OCI-LY1 (cell line): ENCODE measurements around the gene ARL5A.

Experiments used
- H2AFZ ChIP-seq: fragments of 200-600 bp; sonication (generic), shearing (Covaris generic); 2 replicates; pipeline ENCODE4 v1.6.0; 2014; ENCODE audit warnings: antibody characterized with exemption, mild to moderate bottlenecking, low read length
- H3F3A ChIP-seq: fragments of 200-600 bp; sonication (generic), shearing (Covaris generic); 2 replicates; pipeline ENCODE4 v1.6.0; 2014; ENCODE audit warnings: mild to moderate bottlenecking, antibody characterized with exemption, low read length, moderate library complexity; ENCODE audit not compliant: insufficient read depth
- H3K27ac ChIP-seq: fragments of 200-600 bp; sonication (generic); 2 replicates; pipeline ENCODE4 v1.5.1; 2014; ENCODE audit warnings: low read length, mixed run types, mild to moderate bottlenecking, low read depth; ENCODE audit not compliant: poor library complexity, severe bottlenecking
- H3K27me3 ChIP-seq: fragments of 200-600 bp; sonication (generic); 2 replicates; pipeline ENCODE4 v1.6.0; 2014; ENCODE audit warnings: antibody characterized with exemption, mild to moderate bottlenecking, low read length, moderate library complexity; ENCODE audit not compliant: insufficient read depth
- H3K36me3 ChIP-seq: fragments of 200-600 bp; sonication (generic); 2 replicates; pipeline ENCODE4 v1.6.1; 2014; ENCODE audit warnings: mild to moderate bottlenecking, antibody characterized with exemption, low read length, moderate library complexity, mixed read lengths; ENCODE audit not compliant: insufficient read depth
- H3K4me1 ChIP-seq: fragments of 200-600 bp; sonication (generic); 2 replicates; pipeline ENCODE4 v1.5.1; 2014; ENCODE audit warnings: mild to moderate bottlenecking, low read length, moderate library complexity; ENCODE audit not compliant: insufficient read depth, severe bottlenecking
- H3K4me2 ChIP-seq: fragments of 200-600 bp; sonication (generic), shearing (Covaris generic); 2 replicates; pipeline ENCODE4 v1.6.1; 2014; ENCODE audit warnings: low read length
- H3K4me3 ChIP-seq: fragments of 200-600 bp; sonication (generic); 2 replicates; pipeline ENCODE4 v1.5.1; 2014; ENCODE audit warnings: low read length, low read depth, mild to moderate bottlenecking, mixed read lengths; ENCODE audit not compliant: poor library complexity, severe bottlenecking
- H3K79me2 ChIP-seq: fragments of 200-600 bp; shearing (Covaris generic); 2 replicates; pipeline ENCODE4 v1.6.1; 2016; ENCODE audit warnings: mixed run types, low read length, mixed read lengths; ENCODE audit not compliant: insufficient read depth
- H3K9ac ChIP-seq: fragments of 200-600 bp; sonication (generic), shearing (Covaris generic); 2 replicates; pipeline ENCODE4 v1.6.1; 2014; ENCODE audit warnings: mild to moderate bottlenecking, low read length, mixed read lengths
- H3K9me2 ChIP-seq: fragments of 200-600 bp; sonication (generic), shearing (Covaris generic); 2 replicates; pipeline ENCODE4 v1.6.1; 2014; ENCODE audit warnings: low read depth, mild to moderate bottlenecking, low read length, mixed read lengths
- H3K9me3 ChIP-seq: fragments of 200-600 bp; shearing (Covaris generic); 2 replicates; pipeline ENCODE4 v1.6.1; 2014; ENCODE audit warnings: low read length, mixed read lengths
- H4K20me1 ChIP-seq: fragments of 200-600 bp; sonication (generic), shearing (Covaris generic); 2 replicates; pipeline ENCODE4 v1.6.0; 2016; ENCODE audit warnings: mild to moderate bottlenecking, low read length; ENCODE audit not compliant: insufficient read depth
- EZH2 ChIP-seq: fragments of 200-600 bp; sonication (generic), shearing (Covaris generic); IDR thresholded peaks from 2 replicates; pipeline ENCODE4 v1.8.0; 2017; ENCODE audit warnings: borderline replicate concordance, mixed run types, mild to moderate bottlenecking, antibody characterized with exemption, low read length, moderate library complexity, mixed read lengths
- TF ChIP-seq, protein P1 (sequence below): fragments of 200-600 bp; sonication (generic), shearing (Covaris generic); IDR thresholded peaks from 2 replicates; pipeline ENCODE4 v1.5.1; 2017; ENCODE audit warnings: mild to moderate bottlenecking, antibody characterized with exemption, low read length, moderate library complexity, mixed read lengths

ARL5A gene

DNA sequence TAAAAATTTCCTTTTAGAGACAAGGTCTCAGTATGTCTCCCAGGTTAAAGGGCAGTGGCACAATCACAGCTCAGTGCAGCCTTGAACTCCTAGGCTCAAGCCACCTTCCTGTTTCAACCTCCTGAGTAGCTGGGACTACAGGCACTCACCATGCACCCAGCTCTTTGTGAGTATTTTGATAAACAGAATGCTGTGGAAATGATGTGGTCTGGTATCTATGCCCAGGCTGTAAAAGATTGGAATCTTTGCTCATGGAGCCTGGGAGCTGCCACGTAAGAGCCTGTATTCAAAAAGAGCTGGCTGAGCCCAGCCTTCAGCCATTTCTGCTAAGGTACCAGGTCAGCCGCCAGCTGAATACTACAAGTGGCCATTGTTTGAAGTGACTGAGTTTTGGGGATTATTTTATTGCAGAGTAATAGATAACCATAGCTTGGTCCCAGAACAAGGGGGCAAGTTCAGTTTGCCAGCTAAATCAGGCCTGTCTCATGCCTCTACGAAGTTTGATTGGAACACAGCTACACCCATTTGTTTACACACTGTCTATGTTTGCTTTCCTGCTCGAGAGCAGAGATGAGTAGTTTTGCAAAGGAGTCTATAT, 21.3 kb upstream of the ARL5A start:
- H4K20me1 ChIP-seq = no peaks in the 10 kb centered on the region
- H3K9ac ChIP-seq = no peak overlapping the region
- no peaks in the 10 kb centered on the region for H3K36me3 ChIP-seq
- H3K4me1 ChIP-seq = no peaks in the 10 kb centered on the region
- no peaks in the 10 kb centered on the region for H3K79me2 ChIP-seq
- H3K9me2 ChIP-seq = no peaks in the 10 kb centered on the region
- no peaks in the 10 kb centered on the region for H3K27me3 ChIP-seq
- no peak overlapping the region for H2AFZ ChIP-seq
- no peak overlapping the region for H3K4me3 ChIP-seq
- no peak for TF ChIP-seq EZH2
- TF ChIP-seq, protein P1, sequence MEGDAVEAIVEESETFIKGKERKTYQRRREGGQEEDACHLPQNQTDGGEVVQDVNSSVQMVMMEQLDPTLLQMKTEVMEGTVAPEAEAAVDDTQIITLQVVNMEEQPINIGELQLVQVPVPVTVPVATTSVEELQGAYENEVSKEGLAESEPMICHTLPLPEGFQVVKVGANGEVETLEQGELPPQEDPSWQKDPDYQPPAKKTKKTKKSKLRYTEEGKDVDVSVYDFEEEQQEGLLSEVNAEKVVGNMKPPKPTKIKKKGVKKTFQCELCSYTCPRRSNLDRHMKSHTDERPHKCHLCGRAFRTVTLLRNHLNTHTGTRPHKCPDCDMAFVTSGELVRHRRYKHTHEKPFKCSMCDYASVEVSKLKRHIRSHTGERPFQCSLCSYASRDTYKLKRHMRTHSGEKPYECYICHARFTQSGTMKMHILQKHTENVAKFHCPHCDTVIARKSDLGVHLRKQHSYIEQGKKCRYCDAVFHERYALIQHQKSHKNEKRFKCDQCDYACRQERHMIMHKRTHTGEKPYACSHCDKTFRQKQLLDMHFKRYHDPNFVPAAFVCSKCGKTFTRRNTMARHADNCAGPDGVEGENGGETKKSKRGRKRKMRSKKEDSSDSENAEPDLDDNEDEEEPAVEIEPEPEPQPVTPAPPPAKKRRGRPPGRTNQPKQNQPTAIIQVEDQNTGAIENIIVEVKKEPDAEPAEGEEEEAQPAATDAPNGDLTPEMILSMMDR = no peak
- H3K27ac ChIP-seq = no peak overlapping the region
- H3F3A ChIP-seq = no peaks in the 10 kb centered on the region
- H3K9me3 ChIP-seq = no peaks in the 10 kb centered on the region
- no peak overlapping the region for H3K4me2 ChIP-seq

- H3K4me3 ChIP-seq = no peak overlapping the region
- no peaks in the 10 kb centered on the region for H4K20me1 ChIP-seq
- no peaks in the 10 kb centered on the region for H3K9me2 ChIP-seq
- TF ChIP-seq EZH2 = no peak
- TF ChIP-seq, protein P1 = no peak
- no peaks in the 10 kb centered on the region for H3K4me1 ChIP-seq
- H3K27me3 ChIP-seq = no peaks in the 10 kb centered on the region
- no peaks in the 10 kb centered on the region for H3K79me2 ChIP-seq
- H3K4me2 ChIP-seq = no peak overlapping the region
- H3K36me3 ChIP-seq = no peaks in the 10 kb centered on the region
- H3K9ac ChIP-seq = no peak overlapping the region
- H3F3A ChIP-seq = no peaks in the 10 kb centered on the region
- H3K9me3 ChIP-seq = no peaks in the 10 kb centered on the region
- H3K27ac ChIP-seq = no peak overlapping the region
- H2AFZ ChIP-seq = no peak overlapping the region
Observed at GRCh38 chr2:151845884-151846283, 17.7 kb upstream of the ARL5A start.

GRCh38 chr2:151845481-151845880, 17.3 kb upstream of the ARL5A start:
- Histone ChIP-seq H3K27ac (no peak overlapping the region), H3K4me3 (no peak overlapping the region), H3K9me3 (no peaks in the 10 kb centered on the region), H4K20me1 (no peaks in the 10 kb centered on the region), H3K27me3 (no peaks in the 10 kb centered on the region), H3K9me2 (no peaks in the 10 kb centered on the region), H3K4me1 (no peaks in the 10 kb centered on the region), H3K9ac (no peak overlapping the region), H3K36me3 (no peaks in the 10 kb centered on the region), H3F3A (no peaks in the 10 kb centered on the region), H3K4me2 (no peak overlapping the region), H2AFZ (no peak overlapping the region), H3K79me2 (no peaks in the 10 kb centered on the region)
- TF ChIP-seq, protein P1 = no peak
- TF ChIP-seq EZH2 = no peak
